Ammon's horn (tissue), 1 donor: ENCODE results near the gene DSTN.

Source experiments
- DNase-seq: peaks from one replicate; pipeline ENCODE4 v3.0.0-alpha.2; 2016; ENCODE audit warnings: low spot score

The DSTN gene

DNA sequence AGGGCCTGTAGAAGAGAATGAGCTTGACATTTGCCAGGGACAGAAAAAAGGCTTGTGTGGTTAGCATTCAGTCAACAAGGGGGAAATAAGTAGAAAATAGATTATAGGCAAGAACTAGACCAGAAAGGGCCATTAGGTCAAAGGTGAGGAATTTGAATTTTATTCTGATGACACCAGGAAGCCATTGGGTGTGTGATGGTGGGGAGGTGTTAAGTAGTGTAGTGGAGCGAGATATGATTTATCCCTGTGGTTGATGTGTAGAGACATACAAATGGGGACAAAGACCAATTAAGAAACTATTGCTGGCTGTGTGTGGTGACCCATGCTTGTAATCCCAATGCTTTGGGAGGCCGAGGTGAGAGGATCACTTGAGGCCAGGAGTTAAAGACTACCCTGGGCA is 11.0 kb downstream of the DSTN start:
- no peak for DNase-seq

DNA sequence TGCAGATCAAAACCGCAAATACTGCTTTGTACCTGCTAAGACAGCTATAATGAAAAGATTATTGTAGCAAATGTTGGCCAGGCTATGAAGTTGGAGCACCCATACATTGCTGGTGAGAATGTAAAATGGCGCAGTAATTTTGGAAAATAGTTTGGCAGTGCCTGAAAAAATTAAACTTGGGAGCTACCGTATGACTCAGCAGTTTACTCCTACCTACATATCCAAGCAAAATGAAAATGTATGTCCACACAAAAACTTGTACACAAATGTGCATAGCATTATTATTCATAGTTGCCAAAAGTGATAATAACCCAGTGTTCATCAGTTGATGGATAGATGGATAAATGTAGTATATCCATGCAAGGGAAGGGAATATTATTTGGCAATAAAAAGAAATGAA is 13.3 kb downstream of the DSTN start:
- no peak for DNase-seq

DNA sequence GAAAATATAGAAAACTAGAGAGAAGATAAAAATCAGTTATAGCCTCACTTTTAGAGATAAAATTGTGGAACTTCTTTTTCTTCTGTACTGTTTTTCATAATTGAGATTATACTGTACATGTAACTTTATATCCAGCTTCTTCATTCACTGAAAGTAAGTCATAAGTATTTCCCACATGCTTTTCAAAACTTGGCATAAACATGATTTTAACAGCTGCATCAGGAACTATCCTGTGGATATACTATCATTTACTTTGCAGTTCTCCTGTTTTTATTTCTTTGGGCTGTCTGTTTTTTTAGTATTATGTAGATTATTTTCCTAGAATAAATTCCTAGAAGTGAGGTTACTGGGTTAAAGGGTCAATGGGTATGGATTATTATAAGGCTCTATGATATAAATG is 14.8 kb downstream of the DSTN start:
- DNase-seq = no peak

DNA sequence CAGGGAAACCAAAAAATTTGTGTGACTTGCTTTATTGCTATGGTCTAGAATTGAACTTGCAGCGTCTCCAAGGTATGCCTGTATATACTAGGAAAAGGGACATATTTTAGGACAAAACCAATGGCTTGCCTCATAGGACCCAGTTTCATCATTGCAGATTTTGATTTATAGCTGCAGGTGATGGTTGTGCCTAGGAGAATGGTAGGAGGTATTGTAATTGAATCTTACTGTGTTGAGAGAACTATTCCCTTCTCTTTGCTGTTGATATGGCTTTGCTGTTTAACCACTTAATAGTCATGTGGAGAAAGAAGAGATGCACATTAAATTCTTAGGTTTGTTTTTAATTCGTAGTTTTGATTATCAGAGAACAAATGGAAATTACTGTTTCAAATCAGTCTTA is 16.4 kb downstream of the DSTN start:
- no peak for DNase-seq

DNA sequence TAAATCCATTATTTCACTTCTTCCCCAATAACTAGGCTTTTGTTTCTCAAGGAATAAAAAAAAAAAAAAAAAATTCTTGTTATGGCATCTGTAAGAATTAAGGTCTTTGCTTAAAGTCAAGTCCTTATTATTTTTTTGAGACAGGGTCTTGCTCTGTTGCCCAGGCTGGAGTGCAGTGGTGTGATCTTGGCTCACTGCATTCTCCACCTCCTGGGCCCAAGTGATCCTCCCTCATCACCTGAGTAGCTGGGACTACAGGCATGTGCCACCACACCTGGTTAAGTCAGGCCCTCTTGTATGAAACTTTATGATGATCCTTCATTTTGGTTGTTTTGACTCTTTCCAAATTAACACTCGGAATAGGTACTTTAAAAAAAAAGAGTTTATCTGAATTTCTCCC is 17.3 kb downstream of the DSTN start:
- DNase-seq = no peak

DNA sequence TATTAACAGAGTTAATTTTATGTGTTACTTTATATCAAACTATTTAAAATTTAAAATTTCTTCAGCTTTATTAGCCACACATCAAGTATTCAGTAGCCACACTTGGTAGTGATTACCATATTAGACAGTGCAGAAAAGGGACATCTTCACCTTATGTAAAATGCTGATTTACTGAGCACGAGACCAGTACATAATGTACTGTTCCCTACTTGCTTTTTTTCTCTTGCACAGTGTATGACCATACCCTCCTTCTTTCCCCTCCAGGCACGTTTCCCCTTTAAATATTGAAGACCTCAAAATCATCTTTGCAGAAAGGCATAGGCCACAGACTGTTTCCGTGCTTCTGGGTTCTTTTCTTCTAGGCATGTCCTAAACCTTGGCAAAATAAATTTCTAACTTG is 17.9 kb downstream of the DSTN start:
- no peak for DNase-seq

DNA sequence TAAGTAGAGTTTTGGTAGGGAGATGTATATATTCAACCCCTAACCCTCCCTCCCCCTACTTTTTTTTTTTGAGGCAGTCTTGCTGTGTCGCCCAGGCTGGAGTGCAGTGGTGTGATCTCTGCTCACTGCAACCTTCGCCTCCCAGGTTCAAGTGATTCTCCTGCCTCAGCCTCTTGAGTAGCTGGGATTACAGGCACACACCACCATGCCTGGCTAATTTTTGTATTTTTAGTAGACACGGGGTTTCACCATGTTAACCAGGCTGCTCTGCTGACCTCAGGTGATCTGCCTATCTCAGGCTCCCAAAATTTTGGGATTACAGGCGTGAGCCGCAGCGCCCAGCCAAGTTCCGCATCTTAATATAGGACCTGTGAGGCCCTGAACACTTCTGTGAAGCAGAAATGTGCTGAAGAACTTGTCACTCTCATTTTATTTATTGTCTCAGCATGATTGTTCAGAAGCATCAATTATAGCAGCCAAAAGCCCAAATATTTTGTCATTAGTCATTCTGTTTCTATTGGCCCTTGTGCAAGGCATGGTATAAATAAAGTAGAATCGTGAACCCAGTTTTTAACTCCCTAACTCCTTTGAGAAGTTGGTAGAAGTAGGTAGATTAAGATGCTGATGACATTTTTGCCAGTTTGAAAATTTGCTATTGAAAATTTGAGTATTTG is 19.4 kb downstream of the DSTN start:
- DNase-seq = no peak

DNA sequence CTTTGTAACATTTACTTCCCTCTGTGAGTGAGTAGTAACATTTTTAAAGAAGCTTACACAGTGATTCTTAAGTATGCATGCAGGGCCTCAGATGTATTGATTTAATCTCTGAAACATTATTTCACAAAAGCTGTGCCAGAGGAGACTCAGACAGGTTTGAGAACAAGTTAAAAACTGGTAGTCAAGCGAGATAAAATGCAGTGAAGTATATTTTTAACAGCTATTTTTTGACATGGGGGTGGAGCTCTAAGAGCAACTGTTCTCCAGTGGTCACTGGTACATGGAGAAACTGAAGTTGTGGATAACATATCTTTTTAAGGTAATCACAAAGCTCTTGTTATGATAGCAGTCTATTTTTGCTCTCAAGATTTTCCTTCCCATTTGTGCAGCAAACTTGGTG is 20.4 kb downstream of the DSTN start:
- no peak for DNase-seq

DNA sequence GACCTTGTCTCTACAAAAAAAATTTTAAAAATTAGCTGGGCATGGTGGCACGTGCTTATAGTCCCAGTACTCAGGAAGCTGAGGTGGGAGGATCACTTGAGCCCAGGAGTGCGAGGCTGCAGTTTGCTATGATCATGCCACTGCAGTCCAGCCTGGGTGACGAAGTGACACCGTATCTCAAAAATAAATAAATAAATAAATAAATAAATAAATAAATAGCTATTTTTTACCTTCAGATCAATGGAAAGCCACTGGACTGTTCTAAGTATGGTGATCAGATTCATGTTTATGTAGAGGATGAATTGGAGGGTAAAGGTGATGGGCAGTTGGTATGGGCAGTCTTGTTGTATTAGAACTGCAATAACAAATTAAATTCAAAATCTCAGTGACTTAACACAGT is 24.0 kb downstream of the DSTN start:
- no peak for DNase-seq

DNA sequence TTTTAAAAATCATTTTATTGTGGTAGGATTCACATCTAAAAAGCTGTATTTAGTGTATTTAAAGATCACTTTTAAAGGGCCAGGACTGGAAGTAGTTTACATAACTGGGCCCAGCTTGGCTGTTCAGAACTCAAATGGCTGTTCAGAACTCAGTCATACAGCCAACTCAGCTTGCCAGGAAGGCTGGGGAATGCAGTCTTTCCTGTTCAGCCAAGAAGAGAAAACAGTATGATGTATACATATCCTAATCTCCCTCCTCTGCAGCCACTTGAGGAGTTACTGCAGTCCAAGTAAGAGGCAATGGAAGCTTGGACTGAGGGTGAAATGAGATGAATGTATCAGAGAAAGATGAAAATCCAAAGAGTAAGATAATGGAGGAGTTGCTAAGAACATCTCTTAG is 24.6 kb downstream of the DSTN start:
- no peak for DNase-seq

DNA sequence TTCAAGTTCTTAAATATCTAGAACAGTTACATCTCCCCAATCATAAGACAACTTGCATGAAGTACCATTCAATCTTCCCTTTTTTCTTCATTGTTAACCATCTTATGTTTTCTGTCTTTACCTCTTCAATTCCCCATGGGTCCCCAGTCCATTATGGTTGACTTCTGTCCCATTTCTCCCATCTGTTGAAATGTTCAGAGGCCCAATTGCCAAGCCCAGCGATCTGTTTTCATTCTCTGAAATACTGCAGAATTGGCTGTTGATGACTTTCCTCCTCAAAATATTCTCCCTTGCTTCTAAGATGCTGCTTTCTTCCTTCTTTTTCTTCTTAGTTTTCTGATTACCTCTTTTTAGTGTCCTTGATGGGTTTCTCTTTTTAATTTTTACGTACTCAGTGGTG is 26.0 kb downstream of the DSTN start:
- no peak for DNase-seq

DNA sequence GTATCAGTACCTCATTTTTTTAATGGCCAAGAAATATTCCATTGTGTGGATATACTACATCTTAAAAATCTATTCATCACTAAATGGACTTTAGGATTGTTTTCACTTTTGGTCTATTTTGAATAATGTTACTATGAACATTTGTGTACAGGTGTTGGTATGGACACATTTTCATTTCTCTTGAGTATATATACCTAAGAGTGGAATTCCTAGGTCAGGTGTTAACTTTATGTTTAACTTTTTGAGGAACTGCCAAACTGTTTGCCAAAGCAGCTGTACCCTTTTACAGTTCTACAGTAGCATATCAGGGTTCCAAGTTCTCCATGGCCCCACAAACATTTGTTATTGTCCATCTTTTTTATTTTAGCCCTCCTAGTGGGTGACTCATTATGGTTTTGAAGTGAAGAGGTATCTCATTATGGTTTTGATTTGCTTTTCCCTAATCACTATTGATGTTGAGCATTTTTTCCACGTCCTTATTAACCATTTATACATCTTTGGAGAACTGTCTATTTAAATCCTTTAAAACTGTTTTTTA is 28.2 kb downstream of the DSTN start:
- DNase-seq = no peak

DNA sequence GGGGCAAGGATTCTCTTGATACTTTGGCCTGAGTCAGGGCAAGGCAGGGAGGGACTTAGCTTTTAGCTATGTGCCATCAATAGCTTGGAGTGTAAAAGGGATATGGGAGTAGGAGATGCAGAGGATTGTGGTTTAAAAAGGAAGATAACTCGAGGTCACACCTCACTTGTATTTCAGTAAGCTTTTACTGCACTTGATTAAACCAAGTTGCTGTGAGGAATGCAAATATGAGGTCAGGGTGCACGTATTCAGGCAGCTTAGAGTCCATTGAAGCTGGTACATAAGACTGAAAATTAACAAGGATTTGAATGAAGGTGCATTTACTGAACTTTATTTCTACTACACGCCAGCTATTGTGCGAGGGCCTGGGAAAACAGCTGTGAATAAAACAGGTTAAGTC is 32.1 kb downstream of the DSTN start:
- DNase-seq = no peak

DNA sequence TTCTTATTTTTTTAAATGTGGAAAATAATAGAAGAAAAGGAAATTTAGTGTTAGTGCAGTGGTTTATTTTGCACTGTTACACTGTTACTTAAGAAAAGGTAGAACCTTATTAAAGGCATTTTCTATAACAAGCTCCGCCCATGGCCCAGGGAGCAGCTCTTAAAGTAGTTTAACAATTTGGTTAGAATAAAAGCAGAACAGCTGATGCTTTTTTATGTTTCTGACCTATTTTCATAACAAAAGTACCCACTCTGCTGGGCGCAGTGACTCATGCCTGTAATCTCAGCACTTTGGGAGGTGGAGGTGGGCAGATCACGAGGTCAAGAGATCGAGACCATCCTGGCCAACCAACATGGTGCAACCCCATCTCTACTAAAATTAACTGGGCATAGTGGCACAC is 32.6 kb downstream of the DSTN start:
- no peak for DNase-seq

DNA sequence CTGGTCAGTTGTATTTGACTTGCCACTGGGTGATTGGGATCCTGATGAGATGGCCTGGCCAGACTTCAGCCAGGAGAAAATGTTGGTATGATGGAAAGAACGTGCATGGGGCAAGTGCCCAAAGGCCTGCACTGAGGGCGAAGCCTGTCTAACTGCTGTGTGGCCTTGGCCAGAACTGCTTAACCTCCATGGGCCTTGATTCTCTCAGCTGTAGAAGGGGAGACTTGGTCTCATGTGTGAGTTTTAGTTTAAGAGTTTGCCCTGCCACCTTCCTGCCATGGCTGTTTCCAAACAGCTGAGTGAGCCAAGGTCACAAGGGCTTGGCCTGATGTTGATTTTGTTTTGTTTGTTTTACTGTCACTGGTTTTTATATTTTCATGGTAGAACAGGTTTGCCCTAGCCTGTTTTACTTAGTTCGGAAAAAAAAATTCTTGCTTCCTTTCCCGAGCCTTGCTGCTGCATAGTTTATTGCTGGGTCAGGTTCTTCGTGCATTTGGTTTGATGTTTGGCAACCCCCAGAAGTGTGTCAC is 35.3 kb downstream of the DSTN start:
- DNase-seq = no peak

DNA sequence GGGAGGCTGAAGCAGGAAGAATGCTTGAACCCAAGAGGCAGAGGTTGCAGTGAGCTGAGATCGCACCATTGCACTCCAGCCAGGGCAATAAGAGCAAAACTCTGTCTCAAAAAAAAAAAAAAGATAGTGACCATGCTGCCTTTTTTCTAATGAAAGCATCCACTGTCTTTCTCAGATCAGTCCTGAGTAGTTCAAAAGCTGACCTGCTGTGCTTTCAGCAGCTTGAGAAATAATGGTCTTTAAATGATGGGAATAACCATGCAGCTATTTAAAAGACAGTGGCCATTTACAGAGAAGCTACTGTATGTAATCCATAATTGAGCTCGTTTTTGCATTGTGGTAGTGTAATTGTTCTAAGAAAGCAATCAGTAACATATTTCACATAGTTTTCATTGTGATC is 36.1 kb downstream of the DSTN start:
- DNase-seq = no peak

DNA sequence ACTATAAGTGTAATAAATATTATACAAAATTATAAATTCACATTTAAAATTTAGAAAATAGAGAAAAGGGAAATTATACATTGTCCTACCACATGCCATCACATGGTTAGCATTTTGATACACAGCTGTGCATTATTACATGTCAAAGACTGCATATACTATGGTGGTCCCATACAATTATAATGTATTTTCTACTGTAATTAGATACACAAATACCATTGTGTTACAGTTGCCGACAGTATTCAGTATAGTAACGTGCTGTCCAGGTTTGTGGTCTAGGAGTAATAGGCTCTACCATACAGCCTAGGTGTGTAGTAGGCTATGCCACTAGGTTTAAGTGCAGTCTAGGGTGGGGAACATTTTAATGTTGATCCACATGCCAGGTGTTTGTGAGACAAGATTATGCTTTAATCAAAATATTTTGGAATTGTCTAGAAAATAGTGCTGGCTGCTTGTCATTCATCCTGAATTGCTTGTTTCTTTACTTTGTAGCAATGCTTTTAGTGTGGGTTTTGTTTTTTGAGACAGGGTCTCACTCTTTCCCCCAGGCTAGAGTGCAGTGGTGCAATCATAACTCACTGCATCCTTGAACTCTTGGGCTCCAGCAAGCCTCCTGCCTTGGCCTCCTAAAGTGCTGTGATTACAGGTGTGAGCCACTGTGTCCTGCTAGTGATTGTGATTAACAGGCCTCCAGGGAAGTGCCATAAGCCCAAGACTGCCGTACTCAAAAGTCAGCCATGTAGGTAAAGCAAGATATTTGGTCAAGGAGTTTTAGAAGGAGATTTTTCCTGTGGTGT is 39.0 kb downstream of the DSTN start:
- DNase-seq = no peak

DNA sequence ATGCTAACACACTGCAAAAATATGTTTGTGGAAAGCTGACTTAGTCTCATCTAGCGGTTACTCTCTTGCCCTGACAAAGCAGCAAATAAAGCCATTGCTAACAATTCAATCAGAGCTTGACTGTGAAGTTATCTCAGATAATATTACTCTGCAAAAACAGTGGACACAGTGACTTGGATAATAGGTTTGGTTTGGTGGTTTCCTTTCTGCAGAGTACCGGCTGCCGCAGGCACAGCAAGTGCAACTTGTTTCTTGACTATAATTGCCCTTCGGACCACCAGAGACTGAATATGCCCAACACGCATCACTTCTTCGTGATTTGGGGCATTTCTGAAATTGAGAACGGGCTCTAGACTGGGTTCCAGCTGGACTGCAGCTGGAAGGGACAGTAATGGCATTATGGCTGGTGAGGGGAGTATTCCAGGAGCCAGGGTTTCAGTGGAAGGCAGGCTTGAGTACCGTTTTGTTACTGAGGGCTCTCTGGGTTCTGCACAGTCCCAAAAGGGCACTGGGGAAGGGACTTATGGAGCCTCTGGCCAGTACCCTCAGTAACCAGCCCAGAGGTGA is 40.0 kb downstream of the DSTN start:
- no peak for DNase-seq

DNA sequence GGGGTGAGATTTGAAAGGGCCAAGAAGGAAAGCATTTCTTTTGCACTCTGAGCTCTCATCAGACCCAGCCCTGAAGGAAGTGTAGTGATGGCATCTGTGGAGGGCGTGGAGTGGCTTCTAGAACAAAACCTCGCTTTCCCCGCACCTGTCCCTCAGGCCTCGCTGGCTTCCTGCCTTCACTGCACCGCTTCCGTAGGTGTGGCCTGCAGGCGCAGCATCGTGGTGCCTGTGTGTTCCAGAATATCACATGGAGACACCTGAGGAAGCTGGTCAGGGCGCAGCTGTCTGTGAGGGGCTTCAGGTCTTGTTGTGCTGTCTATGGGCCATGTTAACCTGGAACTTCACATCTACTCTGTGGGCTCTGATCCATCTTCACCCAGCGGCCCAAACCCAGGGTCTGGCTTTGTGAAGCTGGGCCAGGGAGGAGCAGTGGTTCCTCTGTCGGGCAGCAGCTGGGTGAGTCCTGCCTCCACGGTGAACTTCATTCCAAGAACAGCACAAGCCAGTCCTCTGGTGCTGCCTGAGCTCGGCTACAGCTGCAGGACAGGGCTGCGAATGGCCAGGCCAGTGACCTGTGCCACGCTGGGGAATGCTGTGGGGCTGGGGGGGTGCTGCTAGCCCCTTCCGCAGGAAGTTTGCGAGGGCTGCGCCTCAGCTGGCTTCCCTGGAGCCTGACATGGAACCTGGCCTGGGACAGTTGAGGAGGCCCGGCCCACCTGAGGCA is 40.9 kb downstream of the DSTN start:
- no peak for DNase-seq

DNA sequence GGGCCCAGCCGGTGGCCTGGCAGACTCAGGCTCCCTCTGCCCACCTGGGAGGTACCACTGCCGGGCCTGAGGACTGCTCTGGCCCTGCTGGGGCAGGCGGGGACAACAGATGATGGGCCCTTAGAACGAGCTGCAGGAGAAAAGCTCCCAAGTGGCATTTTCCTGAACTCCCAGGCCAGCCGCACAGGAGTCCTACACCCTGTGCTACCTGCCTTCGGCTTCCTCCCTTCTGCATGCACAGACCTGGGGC is 41.3 kb downstream of the DSTN start:
- no peak for DNase-seq

DNA sequence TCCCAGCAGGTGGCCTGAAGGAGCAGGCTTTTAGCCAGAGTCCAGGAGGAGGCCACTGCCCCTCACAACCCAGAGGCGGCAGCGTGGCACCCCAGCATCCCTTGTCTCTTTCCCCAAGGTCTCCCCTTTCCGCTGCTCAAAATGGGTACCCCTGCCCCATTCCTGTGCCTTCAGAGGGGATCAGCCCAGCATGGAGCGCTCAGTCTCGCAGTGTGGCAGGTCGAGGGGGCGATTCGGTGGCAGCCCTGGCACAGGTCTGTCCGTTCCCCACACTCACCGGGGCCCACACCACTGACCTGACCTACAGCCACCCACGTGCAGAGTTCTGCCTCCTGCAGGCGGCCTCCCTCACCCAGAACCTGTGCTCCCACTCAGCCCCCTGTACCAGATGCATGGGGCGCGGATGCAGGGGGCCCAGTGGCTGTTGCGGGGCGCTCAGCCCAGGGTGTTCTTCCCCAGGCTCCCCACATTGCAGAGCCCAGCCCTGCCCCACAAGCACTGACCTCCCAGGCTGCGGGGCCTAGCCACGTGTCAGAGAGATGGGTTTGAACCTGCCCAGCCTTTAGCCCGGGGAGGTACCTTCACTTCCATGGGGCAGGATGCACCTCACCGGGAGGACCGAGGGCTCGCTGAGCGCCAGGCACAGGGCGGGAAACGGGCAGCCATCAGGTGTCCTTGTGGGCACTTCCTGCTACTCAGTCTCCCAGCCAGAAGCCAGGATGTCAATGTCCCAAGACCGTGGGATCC is 41.8 kb downstream of the DSTN start:
- no peak for DNase-seq
